ENCODE measurements around the gene PHLDA1.

The PHLDA1 gene

GRCh38 chr12:76013603-76014002 is 18.0 kb downstream of the PHLDA1 start:
- no peak overlapping the region for H3K4me2 ChIP-seq (ENCODE audit: low read length)
- no peak overlapping the region for H3K4me3 ChIP-seq (ENCODE audit: low read length)

GRCh38 chr12:76012644-76013043 is 18.9 kb downstream of the PHLDA1 start:
- H3K4me2 ChIP-seq (ENCODE audit: low read length) = no peak overlapping the region
- H3K36me3 ChIP-seq (ENCODE audit: insufficient read depth, low read length) = no peaks in the 10 kb centered on the region
- H3K4me3 ChIP-seq (ENCODE audit: low read length) = no peak overlapping the region
- no peak overlapping the region for H3K9ac ChIP-seq (ENCODE audit: low read depth, low read length)
- H3K27me3 ChIP-seq (ENCODE audit: control insufficient read depth, insufficient read depth, low read length) = no peaks in the 10 kb centered on the region
- no peaks in the 10 kb centered on the region for H3K9me3 ChIP-seq (replicated peaks; ENCODE audit: low read length)
- no peaks in the 10 kb centered on the region for H3K4me1 ChIP-seq (ENCODE audit: control insufficient read depth, insufficient read depth, low read length)

More at GRCh38 chr12:76013603-76014002, 18.0 kb downstream of the PHLDA1 start:
- Histone ChIP-seq H3K9me3 (replicated peaks; ENCODE audit: low read length) (no peaks in the 10 kb centered on the region), H3K27me3 (ENCODE audit: control insufficient read depth, insufficient read depth, low read length) (no peaks in the 10 kb centered on the region), H3K9ac (ENCODE audit: low read depth, low read length) (no peak overlapping the region), H3K4me1 (ENCODE audit: control insufficient read depth, insufficient read depth, low read length) (peaks cover 7% of the 10 kb centered on the region), H3K36me3 (ENCODE audit: insufficient read depth, low read length) (no peaks in the 10 kb centered on the region)

DNA sequence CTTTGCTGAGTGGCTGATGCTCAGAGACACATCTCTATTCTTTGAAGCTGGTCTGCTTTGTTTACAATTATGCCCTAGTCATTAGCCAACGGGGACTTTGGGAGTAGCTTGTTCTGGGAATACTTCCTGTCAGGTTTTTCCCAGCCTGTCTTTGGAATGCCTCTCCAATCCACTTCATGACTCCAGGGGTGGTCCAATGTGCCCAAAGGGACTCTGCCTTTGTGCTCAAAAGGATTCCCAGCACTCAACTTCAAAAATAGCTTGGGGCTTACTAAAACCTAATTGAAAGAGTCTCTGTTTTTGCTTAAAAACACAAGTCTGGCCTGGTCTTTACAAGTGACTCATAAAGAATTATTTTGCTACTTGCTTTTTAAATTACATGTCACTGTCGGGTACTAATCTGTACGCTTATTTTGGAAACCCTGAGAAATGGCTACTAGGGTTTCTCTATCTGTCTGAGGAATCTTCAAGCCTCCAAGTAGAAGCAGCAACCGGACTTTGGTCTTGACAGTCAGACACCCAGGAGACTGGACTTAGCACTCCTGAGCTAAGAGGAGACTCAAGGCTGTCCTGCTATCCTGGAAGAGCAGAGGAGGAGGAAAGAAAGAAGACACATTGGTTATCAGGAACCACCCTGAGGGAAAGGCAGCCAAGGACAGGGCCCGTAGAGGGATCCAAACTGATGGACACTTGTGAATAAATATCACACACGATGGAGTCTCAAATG is 20.7 kb downstream of the PHLDA1 start:
- no peaks in the 10 kb centered on the region for H3K9me3 ChIP-seq (replicated peaks; ENCODE audit: low read length)
- no peak overlapping the region for H3K9ac ChIP-seq (ENCODE audit: low read depth, low read length)
- no peak overlapping the region for H3K4me3 ChIP-seq (ENCODE audit: low read length)
- H3K4me1 ChIP-seq (ENCODE audit: control insufficient read depth, insufficient read depth, low read length) = no peaks in the 10 kb centered on the region
- H3K27me3 ChIP-seq (ENCODE audit: control insufficient read depth, insufficient read depth, low read length) = no peaks in the 10 kb centered on the region
- no peaks in the 10 kb centered on the region for H3K36me3 ChIP-seq (ENCODE audit: insufficient read depth, low read length)
- H3K4me2 ChIP-seq (ENCODE audit: low read length) = no peak overlapping the region

DNA sequence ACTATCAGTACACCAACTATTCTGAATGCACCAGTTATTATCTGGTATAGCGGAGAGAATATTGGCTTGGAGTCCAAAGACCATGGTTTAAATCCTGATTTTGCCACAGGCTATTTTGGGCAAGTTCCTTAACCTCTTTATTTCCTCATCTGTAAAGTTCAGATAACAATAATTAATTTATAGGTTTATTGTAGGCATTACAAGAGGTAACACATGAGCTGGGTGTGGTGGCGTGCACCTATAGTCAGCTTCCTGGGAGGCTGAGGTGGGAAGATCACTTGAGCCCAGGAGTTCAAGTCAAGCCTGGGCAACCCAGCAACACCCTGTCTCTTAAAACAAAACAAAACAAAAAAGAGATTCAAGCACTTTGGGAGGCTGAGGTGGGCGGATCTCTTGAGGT is 23.1 kb downstream of the PHLDA1 start:
- H3K9ac ChIP-seq (ENCODE audit: low read depth, low read length) = no peak overlapping the region
- no peaks in the 10 kb centered on the region for H3K27me3 ChIP-seq (ENCODE audit: control insufficient read depth, insufficient read depth, low read length)
- H3K9me3 ChIP-seq (replicated peaks; ENCODE audit: low read length) = no peaks in the 10 kb centered on the region
- no peak overlapping the region for H3K4me2 ChIP-seq (ENCODE audit: low read length)
- H3K4me1 ChIP-seq (ENCODE audit: control insufficient read depth, insufficient read depth, low read length) = peaks cover 2% of the 10 kb centered on the region
- H3K4me3 ChIP-seq (ENCODE audit: low read length) = no peak overlapping the region
- H3K36me3 ChIP-seq (ENCODE audit: insufficient read depth, low read length) = no peaks in the 10 kb centered on the region

GRCh38 chr12:76007640-76008039 is 23.9 kb downstream of the PHLDA1 start:
- Histone ChIP-seq H3K9me3 (replicated peaks; ENCODE audit: low read length) (no peaks in the 10 kb centered on the region), H3K9ac (ENCODE audit: low read depth, low read length) (no peak overlapping the region), H3K36me3 (ENCODE audit: insufficient read depth, low read length) (no peaks in the 10 kb centered on the region), H3K4me3 (ENCODE audit: low read length) (no peak overlapping the region), H3K27me3 (ENCODE audit: control insufficient read depth, insufficient read depth, low read length) (no peaks in the 10 kb centered on the region), H3K4me2 (ENCODE audit: low read length) (no peak overlapping the region), H3K4me1 (ENCODE audit: control insufficient read depth, insufficient read depth, low read length) (peaks cover 6% of the 10 kb centered on the region)

DNA sequence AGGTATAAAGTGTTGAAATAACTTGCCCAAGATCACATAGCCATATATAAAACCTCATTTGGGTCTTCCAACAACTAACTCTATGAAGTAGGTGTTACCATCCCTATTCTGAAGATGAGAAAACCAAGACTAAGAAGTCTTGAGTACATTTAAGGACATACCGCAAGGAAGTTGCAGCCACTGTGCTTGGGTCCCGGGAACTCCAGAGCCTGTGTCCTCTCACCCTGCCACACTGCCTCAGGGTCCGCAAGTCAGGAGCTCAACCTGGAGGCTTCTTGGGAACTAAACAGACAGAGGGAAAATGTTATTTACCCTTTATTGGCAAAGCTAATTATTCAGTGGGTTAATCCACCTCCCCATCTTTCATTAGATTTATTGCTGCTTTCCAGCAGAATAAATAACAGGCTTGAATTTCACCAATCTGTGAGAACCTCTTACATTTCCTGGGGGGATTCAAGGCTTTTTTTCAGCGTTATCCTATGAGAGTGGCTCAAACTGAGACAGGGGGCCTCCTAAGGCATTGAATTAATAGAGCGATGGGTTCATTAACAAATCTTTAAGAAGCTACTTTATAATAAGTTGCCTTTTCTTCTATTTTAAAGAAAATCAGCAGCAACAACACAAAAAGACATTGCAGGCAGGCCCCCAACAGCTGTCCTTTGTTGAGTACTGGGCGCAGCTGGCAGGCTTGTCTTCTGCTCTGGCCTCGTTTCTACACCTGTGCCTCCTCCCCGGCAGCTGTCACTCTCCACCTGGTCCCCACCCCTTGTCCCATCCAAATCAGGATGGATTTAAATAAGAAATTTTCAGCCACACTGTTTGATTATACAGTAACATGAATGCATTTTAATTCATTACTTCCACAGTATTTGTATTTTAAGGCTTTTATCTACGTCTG is 25.3 kb downstream of the PHLDA1 start:
- H3K36me3 ChIP-seq (ENCODE audit: insufficient read depth, low read length) = no peaks in the 10 kb centered on the region
- no peak overlapping the region for H3K4me3 ChIP-seq (ENCODE audit: low read length)
- no peaks in the 10 kb centered on the region for H3K27me3 ChIP-seq (ENCODE audit: control insufficient read depth, insufficient read depth, low read length)
- peaks cover 6% of the 10 kb centered on the region for H3K4me1 ChIP-seq (ENCODE audit: control insufficient read depth, insufficient read depth, low read length)
- H3K9me3 ChIP-seq (replicated peaks; ENCODE audit: low read length) = no peaks in the 10 kb centered on the region
- no peak overlapping the region for H3K9ac ChIP-seq (ENCODE audit: low read depth, low read length)
- H3K4me2 ChIP-seq (ENCODE audit: low read length) = no peak overlapping the region

DNA sequence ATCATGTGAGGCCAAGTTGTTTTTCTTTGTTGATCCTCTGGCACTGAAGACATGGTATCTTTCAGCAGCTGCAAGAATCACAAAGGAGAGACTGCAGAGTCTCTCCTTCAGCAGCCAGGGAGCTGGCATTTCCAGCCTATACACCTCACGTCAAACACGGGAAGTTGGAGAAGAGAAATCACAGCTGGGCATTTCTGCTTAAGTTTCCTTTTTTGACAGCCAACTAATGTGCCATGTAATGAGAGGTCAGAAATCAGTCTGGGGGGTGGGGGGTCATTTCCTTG is 28.3 kb downstream of the PHLDA1 start:
- H3K4me2 ChIP-seq (ENCODE audit: low read length) = no peak overlapping the region
- H3K9ac ChIP-seq (ENCODE audit: low read depth, low read length) = no peak overlapping the region
- no peak overlapping the region for H3K4me3 ChIP-seq (ENCODE audit: low read length)
- H3K4me1 ChIP-seq (ENCODE audit: control insufficient read depth, insufficient read depth, low read length) = peaks cover 21% of the 10 kb centered on the region
- H3K9me3 ChIP-seq (replicated peaks; ENCODE audit: low read length) = no peaks in the 10 kb centered on the region
- no peaks in the 10 kb centered on the region for H3K27me3 ChIP-seq (ENCODE audit: control insufficient read depth, insufficient read depth, low read length)
- no peaks in the 10 kb centered on the region for H3K36me3 ChIP-seq (ENCODE audit: insufficient read depth, low read length)

- no peak overlapping the region for H3K4me2 ChIP-seq (ENCODE audit: low read length)
Observed at GRCh38 chr12:76002598-76003354, 28.8 kb downstream of the PHLDA1 start.

DNA sequence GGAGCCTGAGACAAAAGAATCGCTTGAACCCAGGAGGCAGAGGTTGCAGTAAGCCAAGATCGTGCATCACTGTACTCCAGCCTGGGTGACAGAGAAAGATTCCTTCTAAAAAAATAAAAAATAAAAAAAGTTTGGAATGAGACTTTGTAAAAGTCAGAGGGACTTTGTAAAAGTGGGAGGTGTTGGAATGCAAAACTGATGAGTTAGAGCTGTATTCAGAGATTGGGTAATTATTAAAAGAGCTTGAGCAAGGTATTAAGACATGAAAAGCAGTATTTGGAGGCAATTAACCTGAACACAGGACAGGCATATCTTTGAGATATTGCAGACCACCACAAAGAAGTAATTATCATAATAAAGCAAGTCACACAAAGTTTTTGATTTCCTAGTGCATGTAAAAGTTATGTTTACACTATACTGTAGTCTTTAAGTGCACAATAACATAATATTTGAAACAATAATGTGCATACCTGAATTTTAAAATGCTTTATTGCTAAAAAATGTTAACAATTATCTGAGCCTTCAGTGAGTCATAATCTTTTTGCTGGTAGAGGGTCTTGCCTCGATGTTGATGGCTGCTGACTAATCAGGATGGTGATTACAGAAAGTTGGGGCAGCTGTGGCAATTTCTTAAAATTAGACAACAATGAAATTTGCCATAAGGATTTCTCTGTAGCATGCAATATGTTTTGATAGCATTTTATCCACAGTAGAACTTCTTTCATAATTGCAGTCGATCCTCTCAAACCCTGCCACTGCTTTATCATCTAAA is 33.1 kb downstream of the PHLDA1 start:
- Histone ChIP-seq H3K4me3 (ENCODE audit: low read length) (no peak overlapping the region), H3K9ac (ENCODE audit: low read depth, low read length) (no peak overlapping the region), H3K4me2 (ENCODE audit: low read length) (no peak overlapping the region), H3K36me3 (ENCODE audit: insufficient read depth, low read length) (no peaks in the 10 kb centered on the region), H3K27me3 (ENCODE audit: control insufficient read depth, insufficient read depth, low read length) (no peaks in the 10 kb centered on the region), H3K4me1 (ENCODE audit: control insufficient read depth, insufficient read depth, low read length) (peaks cover 35% of the 10 kb centered on the region), H3K9me3 (replicated peaks; ENCODE audit: low read length) (no peaks in the 10 kb centered on the region)

More at GRCh38 chr12:76002598-76003354, 28.8 kb downstream of the PHLDA1 start:
- Histone ChIP-seq H3K4me3 (ENCODE audit: low read length) (no peak overlapping the region), H3K27me3 (ENCODE audit: control insufficient read depth, insufficient read depth, low read length) (no peaks in the 10 kb centered on the region), H3K9ac (ENCODE audit: low read depth, low read length) (no peak overlapping the region), H3K4me1 (ENCODE audit: control insufficient read depth, insufficient read depth, low read length) (peaks cover 25% of the 10 kb centered on the region), H3K9me3 (replicated peaks; ENCODE audit: low read length) (no peaks in the 10 kb centered on the region), H3K36me3 (ENCODE audit: insufficient read depth, low read length) (no peaks in the 10 kb centered on the region)

DNA sequence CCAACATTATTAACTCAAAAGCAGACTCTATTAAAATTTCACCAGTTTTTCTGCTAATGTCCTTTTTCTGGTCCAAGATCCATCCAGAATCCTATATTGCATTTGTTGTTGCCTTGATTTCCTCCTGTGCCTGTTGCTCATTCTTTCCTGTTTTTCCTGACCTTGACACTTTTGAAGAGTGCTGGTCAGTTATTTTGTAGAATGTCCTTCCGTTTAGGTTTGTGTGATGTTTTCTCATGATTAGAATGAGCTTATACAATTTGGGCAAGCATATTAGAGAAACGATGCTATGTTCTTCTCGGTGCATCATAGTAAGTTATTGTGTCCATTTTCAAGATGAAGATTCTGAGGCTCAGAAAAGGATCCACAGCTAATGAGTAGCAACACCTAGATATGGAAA is 33.9 kb downstream of the PHLDA1 start:
- Histone ChIP-seq H3K9me3 (replicated peaks; ENCODE audit: low read length) (no peaks in the 10 kb centered on the region), H3K36me3 (ENCODE audit: insufficient read depth, low read length) (no peaks in the 10 kb centered on the region), H3K4me3 (ENCODE audit: low read length) (no peak overlapping the region), H3K4me2 (ENCODE audit: low read length) (no peak overlapping the region), H3K9ac (ENCODE audit: low read depth, low read length) (no peak overlapping the region), H3K27me3 (ENCODE audit: control insufficient read depth, insufficient read depth, low read length) (no peaks in the 10 kb centered on the region), H3K4me1 (ENCODE audit: control insufficient read depth, insufficient read depth, low read length) (peaks cover 30% of the 10 kb centered on the region)

All from skeletal muscle satellite cell (primary cell).